AG20443 (cell line): ENCODE data around the gene PSAT1.

Source experiments
- DNase-seq: peaks from one replicate; pipeline ENCODE4 v3.0.0; 2012; ENCODE audit warnings: low spot score, mixed read lengths

The PSAT1 gene

DNA sequence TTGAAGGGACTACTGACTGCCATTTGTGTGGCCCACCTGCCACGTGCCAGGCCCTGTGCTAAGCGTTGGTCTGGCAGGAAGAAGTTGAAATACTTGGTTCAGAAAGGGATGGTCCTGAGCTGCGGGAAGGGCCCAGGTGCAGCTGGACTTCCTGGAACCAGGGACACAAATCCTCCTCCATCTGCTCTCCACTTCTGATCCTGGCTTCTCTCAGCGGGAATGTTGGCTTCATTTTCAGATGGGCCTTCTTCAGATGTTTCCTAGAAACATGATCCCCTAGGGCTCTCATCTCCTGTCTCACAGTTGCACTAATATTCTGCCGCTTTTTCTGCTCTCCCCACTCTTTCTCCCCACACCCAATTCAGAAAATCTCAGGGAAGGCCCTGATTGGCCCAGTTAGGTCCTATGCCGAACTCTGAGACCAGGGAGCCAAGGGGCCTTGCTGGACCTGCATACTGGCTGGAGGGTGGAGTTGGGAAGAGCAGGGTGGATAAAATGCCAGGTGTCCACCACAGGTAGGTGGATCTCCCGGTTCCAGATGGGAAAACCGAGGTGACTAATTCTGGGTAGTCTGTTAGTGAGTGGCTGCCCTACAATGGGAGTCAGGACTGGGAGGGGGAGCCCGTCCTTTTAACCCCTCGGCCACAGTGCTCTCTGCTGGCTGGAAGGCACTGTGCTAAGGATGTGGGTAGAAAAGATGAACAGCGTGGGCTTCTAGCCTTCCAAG is 19.4 kb downstream of the PSAT1 start:
- no peak for DNase-seq

DNA sequence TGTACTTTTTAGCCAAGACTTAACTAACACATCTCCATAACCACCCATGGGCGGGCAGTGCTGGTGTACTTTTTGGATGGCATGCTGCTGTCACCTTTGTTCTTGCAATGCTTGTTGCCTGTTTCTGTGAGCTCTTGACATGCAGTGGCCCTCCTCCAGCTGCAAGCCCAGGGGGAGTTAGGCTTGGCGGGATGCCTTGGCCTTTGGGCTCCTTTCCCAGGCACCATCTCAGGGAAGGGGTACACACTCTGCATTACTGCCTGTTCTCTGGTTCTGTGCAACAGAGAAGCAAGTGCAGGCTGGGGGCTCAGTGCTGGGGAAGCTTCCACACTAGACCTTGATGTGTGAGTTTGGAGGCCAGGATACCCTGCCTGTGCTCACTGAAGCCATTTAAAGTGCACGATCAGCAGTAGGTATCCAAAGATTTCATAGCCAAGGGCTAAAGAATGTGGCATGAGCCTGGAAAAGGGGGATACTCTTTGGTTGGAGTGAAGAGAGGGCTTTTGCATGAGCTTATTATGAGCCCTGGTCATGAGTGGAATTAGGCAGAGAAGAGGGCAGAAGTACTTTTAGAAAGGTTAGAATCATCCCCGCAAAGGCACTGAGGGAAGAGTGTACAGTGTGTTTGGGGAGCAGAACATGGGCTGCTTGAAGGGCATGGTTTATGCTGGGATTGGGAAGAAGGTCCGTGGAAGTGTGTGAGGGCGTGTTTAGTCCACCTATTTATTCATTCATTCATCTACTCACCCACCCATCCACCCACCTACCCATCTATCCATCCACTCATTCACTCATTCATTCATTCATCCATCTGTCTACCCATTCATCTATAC is 22.5 kb downstream of the PSAT1 start:
- DNase-seq: no peak

DNA sequence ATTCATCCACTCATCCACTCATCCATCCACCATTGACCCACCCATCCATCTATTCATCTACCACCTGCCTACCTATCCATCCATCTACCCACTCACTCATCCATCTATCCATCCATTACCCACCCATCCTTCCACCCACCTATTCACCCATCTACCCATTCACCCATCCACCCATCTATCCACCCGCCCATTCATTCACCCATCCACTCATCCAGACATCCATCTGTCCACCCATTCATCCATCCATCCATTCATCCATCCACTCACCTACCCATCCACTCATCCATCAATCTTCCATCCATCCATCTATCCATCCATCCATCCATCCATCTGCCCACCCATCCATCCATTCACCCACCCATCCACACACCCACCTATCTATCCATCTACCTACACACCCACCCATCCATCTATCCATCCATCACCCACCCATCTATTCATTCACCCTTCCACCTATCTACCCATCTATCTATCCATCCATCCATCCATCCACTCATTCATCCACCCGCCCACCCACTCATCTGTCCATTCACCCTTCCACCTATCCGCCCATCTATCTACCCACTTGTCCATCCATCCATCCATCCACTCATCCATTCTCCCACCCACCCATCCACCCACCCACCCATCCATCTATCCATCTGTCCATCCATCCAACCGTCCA is 23.2 kb downstream of the PSAT1 start:
- DNase-seq: no peak

GRCh38 chr9:78320875-78321496 is 24.1 kb downstream of the PSAT1 start:
- no peak for DNase-seq

DNA sequence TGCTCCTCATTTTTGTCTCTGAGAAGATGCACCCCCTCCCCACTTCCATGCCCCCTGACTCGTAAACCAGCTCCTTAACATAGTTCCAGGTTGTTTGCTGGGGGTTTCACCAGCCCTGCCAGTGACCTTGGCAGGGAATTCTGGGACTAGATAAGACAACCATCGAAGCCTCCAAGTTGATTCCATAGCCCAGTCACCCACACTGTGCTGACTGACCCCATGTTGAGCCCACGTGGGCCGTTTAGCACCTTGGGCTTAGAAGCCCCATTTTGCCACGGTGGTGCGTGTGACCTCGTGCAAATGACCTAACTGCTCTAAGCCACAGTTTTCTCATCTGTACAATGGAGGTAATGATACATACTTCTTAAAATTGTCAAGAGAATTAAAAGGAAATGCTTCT is 24.6 kb downstream of the PSAT1 start:
- no peak for DNase-seq

- no peak for DNase-seq
Observed at GRCh38 chr9:78324068-78324650, 27.2 kb downstream of the PSAT1 start.

GRCh38 chr9:78324682-78325081 is 27.8 kb downstream of the PSAT1 start:
- no peak for DNase-seq

DNA sequence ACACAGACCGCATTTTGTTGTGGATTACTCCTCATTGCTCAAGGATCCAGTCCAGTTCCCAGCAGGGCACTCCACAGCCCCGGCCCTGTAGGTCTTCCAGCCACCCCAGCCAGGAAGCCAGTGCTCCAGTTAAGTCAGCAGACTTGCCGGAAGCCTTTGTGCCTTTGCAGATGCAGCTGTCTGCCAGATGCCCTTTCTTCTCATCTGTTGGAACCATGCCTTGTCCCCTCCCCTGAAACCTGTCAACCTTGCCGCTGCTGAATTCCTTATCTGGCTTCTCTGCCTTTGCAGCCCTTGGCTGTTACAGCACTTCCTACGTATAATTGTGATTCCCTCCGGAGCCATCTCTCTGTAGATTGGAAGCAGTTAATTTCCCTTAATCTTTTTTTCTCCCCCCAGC is 28.4 kb downstream of the PSAT1 start:
- DNase-seq: peak; percentile 63

- no peak for DNase-seq
Observed at GRCh38 chr9:78325846-78326360, 29.0 kb downstream of the PSAT1 start.

DNA sequence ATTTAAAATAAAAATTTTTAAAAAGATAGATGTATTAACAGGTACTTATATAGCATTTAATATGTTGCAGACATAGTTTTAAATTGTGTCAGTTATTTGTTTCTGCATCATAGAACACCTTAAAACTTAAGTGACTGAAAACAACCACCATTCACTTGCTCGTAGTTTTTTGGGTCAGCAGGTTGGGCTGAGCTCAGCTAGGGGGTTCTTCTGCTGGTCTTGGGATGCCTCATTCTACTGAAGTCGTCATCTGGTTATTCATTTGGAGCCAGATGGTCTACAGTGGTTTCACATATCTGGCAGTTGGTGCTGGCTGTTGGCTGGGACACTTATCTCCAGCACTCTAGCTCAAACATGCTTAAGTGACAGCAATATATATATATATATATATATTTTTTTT is 29.6 kb downstream of the PSAT1 start:
- DNase-seq: no peak

DNA sequence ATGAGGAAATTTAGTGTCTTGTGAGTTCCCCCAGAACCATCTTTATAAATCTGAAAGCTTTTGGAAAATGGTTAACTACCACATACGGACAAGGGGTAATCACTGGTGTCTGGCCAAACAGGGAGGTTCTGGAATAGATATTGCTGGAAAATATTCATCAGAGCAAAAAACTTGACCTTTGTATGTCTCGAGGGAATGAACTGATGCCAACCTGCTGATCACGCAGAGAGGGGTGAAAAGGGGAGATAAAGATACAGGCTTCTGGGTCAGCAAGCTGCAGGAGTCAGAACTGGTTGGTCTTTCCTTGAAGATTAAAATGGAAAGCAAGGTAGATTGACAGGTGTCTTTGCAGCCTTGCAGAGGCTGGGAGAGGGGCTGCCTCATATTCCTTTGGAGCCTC is 35.5 kb downstream of the PSAT1 start:
- no peak for DNase-seq

DNA sequence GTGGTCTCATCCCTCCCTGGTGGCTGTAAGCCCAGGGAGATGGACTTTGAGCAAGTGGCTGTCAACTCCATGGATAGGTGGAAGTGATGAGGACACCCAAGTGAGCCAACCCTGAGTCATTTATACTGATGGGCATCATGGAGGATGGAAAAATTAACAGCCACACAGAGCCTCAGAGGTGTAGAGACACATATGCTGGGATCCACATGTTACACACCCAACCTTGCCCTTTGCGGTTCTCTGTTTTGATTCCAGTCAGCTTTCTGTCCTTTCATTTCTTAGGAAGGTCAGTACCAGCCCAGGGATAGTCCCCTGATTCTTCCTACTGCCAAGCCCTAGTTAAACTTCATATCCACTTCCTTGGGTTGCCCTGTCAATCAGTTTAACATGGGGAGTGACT is 51.9 kb downstream of the PSAT1 start:
- DNase-seq: no peak

DNA sequence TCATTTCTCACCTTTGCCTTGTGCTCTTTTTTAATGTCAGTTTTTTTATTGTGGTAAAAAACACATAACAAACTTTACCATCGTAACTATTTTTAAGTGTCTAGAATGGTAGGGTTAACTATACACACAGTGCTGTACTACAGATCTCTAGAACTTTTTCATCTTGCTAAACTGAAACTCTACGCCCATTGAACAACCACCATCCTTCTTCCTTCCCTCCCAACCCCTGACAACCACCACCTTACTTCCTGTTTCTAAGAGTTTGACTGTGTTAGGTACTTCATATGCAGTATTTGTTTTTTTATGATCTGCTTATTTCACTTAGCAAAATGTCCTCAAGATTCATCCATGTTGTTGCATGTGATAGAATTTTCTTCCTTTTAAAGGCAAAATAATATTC is 54.9 kb downstream of the PSAT1 start:
- DNase-seq: no peak

DNA sequence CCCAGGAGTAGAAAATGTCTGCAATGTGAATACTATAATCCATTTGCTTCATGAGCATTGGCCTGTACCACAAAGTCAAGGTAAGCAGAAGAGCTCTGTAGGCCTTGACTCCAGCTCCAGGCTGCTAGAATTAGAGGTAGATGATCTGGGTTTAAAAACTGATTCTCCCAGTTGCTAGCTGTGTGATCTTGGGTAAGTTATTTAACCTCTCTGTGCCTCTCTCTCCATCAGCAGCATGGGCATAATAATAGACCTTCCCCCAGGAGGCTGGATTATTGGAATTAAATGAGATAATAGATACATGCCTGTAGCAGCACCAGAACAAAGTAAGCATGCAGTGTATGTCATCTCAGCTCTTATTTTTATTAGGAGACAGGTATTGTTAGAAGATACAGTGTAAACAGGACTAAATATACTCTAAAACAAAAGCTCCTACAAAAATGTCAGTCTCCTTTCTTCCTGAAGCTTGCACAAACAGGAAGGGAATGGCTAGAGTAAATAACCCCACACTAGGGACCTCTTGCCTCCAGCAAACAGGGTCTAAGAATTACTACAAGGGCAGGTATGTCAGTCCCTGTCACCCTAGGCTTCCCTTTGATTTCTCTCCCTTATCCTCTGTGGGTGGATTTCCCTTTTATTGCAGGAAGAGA is 57.5 kb downstream of the PSAT1 start:
- no peak for DNase-seq

GRCh38 chr9:78354989-78355388 is 58.1 kb downstream of the PSAT1 start:
- DNase-seq: no peak

DNA sequence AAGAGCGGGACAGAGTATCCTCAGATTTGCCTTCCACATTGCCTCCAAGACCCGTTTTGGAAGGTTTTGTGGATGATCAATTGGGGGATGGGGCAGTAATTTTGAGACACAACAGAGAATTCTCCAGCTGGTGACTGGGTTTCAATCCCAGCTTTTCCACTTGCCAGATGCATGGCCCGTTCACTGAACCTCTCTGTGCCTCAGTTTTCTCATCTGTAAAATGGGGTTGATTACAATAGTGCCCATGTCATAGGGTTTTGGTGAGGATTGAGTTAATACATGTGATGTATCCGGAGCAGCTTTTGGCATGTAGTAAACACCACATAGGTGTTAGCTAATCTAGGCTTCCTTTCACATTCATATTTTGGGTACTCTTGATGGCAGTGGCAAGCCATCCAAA is 59.7 kb downstream of the PSAT1 start:
- no peak for DNase-seq

DNA sequence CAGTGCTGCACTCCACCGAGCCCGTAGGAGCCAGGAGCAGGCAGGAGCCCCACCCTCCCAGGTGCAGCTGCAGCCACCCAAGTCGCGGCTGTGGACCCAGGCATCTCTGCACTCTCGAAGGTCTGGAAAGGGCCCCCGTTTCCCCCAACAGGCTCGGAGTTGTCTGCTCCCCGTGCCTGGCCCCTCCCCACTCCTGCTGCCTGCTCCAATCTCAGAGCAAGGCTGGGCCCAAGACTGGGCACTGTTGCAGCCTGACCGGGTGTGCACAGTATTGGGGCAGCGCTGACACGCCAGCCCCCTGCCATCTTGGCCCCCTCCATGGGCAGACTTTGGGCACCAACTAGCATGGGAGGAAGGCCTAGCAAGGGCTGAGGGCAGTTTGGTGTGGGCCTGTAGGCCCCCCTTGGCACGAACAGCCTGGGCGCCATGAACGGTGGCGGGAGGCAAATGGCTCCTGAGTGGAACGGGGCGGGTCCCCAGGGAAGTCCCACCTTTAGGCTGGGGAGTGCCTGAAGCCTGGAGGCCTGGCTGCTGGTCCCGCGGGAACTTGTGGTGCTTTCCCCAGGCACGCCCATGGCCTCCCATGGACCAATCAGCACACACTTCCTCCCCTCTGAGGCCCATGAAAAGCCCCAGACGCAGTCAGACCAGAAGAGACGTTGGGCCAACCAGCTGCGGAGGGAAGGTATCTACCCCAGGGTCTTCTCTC is 60.4 kb downstream of the PSAT1 start:
- DNase-seq: no peak

DNA sequence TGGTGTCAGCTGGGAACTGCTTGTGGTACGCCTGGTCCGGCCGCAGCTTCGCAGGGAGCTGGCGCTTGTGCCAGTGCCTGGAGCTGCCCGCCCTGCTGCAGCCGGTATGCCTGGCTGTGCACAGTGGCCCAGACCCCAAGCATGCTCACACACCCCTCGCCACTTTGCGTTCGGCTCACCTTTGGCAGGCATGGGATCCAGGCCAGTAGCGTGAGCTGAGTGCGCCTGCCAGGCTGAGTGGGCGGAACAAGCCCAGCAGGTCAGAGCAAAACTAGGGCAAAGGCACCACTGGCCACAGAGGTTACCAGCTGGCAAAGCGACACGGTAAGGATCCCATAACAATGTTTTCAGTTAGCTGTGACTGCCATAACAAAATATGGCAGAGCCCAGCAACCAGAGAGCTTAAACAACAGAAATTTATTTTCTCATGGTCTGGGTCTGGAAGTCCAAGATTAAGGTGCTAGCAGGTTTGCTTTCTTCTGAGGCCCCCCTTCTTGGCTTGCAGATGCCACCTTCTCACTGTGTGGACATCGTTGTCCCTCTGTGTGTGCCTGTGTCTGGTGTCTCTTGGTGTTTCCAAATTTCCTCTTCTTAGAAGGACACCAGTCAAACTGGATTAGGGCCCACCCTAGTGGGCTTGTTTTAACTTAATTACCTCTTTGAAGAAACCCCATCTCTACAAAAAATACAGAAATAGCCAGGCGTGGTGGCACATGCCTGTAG is 61.6 kb downstream of the PSAT1 start:
- DNase-seq: no peak

DNA sequence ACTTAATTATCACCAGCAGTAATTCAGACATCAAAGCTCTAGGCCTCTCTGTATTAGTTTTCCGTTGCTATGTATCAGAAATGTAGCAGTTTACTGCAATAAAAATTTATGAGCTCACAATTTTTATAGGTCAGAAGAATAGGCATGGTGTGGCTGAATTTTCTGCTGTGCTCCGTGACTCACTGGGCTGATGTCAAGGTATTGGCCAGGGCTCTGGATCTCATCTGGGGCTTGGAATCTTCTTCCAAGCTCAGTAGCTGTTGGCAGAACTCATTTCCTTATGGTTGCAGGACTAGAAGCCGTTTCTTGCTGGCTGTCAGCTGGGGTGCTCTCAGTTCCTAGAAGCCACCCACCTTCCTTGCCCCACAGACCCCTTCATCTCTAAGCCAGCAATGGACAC is 66.3 kb downstream of the PSAT1 start:
- DNase-seq: peak; percentile 87
